Neural cell (in vitro differentiated cells): Measurements from ENCODE around the gene PCDHA4. TPM values are rescaled to one million over a fixed set of nuclear protein-coding genes. Genes with fewer than 3 reads are reported as not detected.
"Not testable (repeated sequence)": the region's sequence is repeated elsewhere in the genome, so short reads cannot be mapped to it uniquely, and the experiment has no call there.

Source experiments
- H2AFZ ChIP-seq: fragments of 200-600, 300-800 bp; sonication (generic), shearing (Covaris generic); 2 replicates; pipeline ENCODE4 v1.6.0; 2014; ENCODE audit warnings: low read depth, mild to moderate bottlenecking, antibody characterized with exemption, low read length, moderate library complexity
- H3F3A ChIP-seq: fragments of 200-600 bp; shearing (Covaris generic); 2 replicates; pipeline ENCODE4 v1.6.1; 2016; ENCODE audit warnings: mild to moderate bottlenecking, moderate library complexity, mixed read lengths, antibody characterized with exemption, low read length; ENCODE audit not compliant: insufficient read depth, poor library complexity, severe bottlenecking
- H3K27ac ChIP-seq: fragments of 200-600, 300-800 bp; sonication (generic), shearing (Covaris generic); 2 replicates; pipeline ENCODE4 v1.5.1; 2014; ENCODE audit warnings: mild to moderate bottlenecking, low read length, moderate library complexity
- H3K27me3 ChIP-seq: fragments of 300-800, 200-600 bp; sonication (generic), shearing (Covaris generic); 2 replicates; pipeline ENCODE4 v1.6.0; 2014; ENCODE audit warnings: mild to moderate bottlenecking, low read depth, low read length, moderate library complexity; ENCODE audit not compliant: insufficient read depth
- H3K36me3 ChIP-seq: fragments of 300-800, 200-600 bp; sonication (generic), shearing (Covaris generic); 2 replicates; pipeline ENCODE4 v1.5.1; 2014; ENCODE audit warnings: mild to moderate bottlenecking, antibody characterized with exemption, low read length, moderate library complexity; ENCODE audit not compliant: insufficient read depth
- H3K4me2 ChIP-seq: fragments of 300-800, 200-600 bp; sonication (generic), shearing (Covaris generic); 2 replicates; pipeline ENCODE4 v1.6.0; 2014; ENCODE audit warnings: mild to moderate bottlenecking, low read length
- H3K4me3 ChIP-seq: fragments of 300-800, 200-600 bp; sonication (generic), shearing (Covaris generic); 2 replicates; pipeline ENCODE4 v1.5.1; 2014; ENCODE audit warnings: mild to moderate bottlenecking, low read length, moderate library complexity
- H3K79me2 ChIP-seq: fragments of 200-600 bp; shearing (Covaris generic); replicated peaks from 2 replicates; pipeline ENCODE4 v1.6.0; 2014; ENCODE audit warnings: mild to moderate bottlenecking, low read length, moderate library complexity; ENCODE audit not compliant: insufficient read depth
- H3K9ac ChIP-seq: fragments of 300-800, 200-600 bp; sonication (generic), shearing (Covaris generic); 2 replicates; pipeline ENCODE4 v1.6.1; 2016; ENCODE audit warnings: mild to moderate bottlenecking, low read length, mixed read lengths
- H3K9me2 ChIP-seq: fragments of 200-600 bp; shearing (Covaris generic); 2 replicates; pipeline ENCODE4 v1.6.1; 2016; ENCODE audit warnings: mild to moderate bottlenecking, low read length, mixed read lengths; ENCODE audit not compliant: insufficient read depth
- H3K9me3 ChIP-seq: fragments of 200-600, 300-800 bp; sonication (generic), shearing (Covaris generic); 2 replicates; pipeline ENCODE4 v1.6.1; 2016; ENCODE audit warnings: mild to moderate bottlenecking, mixed run types, low read length, moderate library complexity, mixed read lengths
- H4K20me1 ChIP-seq: fragments of 200-600 bp; shearing (Covaris generic); 2 replicates; pipeline ENCODE4 v1.6.1; 2016; ENCODE audit warnings: mild to moderate bottlenecking, mixed run types; ENCODE audit not compliant: insufficient read depth
- EP300 ChIP-seq: fragments of 450-650 bp; conservative IDR thresholded peaks from 2 replicates; pipeline ENCODE4 v1.6.1; 2014; ENCODE audit warnings: antibody characterized with exemption, mild to moderate bottlenecking, moderate library complexity; ENCODE audit not compliant: poor library complexity, severe bottlenecking
- EZH2 ChIP-seq: fragments of 200-600, 300-800 bp; shearing (Covaris generic), sonication (generic); IDR thresholded peaks from 2 replicates; pipeline ENCODE4 v1.6.1; 2014; ENCODE audit warnings: antibody characterized with exemption, low read length, borderline replicate concordance, mild to moderate bottlenecking; ENCODE audit not compliant: insufficient read depth, poor library complexity, severe bottlenecking
- MXI1 ChIP-seq: fragments of 450-650 bp; conservative IDR thresholded peaks from 2 replicates; pipeline ENCODE4 v1.6.1; 2014; ENCODE audit warnings: antibody characterized with exemption, mild to moderate bottlenecking; ENCODE audit not compliant: poor library complexity, severe bottlenecking
- POLR2AphosphoS5 ChIP-seq: IDR thresholded peaks from 2 replicates; pipeline ENCODE4 v1.6.1; 2012
- RAD21 ChIP-seq: fragments of 450-650 bp; conservative IDR thresholded peaks from 2 replicates; pipeline ENCODE4 v1.6.1; 2014; ENCODE audit warnings: antibody characterized with exemption, mild to moderate bottlenecking, moderate library complexity
- SMC3 ChIP-seq: fragments of 450-650 bp; conservative IDR thresholded peaks from 2 replicates; pipeline ENCODE4 v1.6.1; 2014; ENCODE audit warnings: antibody characterized with exemption, mild to moderate bottlenecking, moderate library complexity; ENCODE audit not compliant: poor library complexity
- TAF1 ChIP-seq: IDR thresholded peaks from 2 replicates; pipeline ENCODE4 v1.6.1; 2012; ENCODE audit warnings: low read depth
- polyA plus RNA-seq: library from polyadenylated mRNA; depleted of rRNA; stranded (reverse); fragments of >200 nt; gene quantifications from 2 replicates; pipeline ENCODE4 v1.2.3, GENCODE V29; 2014
- TF ChIP-seq, protein P1 (sequence below): IDR thresholded peaks from 2 replicates; pipeline ENCODE4 v1.6.1; 2012; ENCODE audit warnings: borderline replicate concordance
- TF ChIP-seq, protein P2 (sequence below): fragments of 450-650 bp; IDR thresholded peaks from 2 replicates; pipeline ENCODE4 v1.5.1; 2014; ENCODE audit warnings: antibody characterized with exemption, mild to moderate bottlenecking, moderate library complexity; ENCODE audit not compliant: poor library complexity, severe bottlenecking

Gene PCDHA4
- polyA plus RNA-seq, 1 donor from 2014 or later = 43.6 TPM

DNA sequence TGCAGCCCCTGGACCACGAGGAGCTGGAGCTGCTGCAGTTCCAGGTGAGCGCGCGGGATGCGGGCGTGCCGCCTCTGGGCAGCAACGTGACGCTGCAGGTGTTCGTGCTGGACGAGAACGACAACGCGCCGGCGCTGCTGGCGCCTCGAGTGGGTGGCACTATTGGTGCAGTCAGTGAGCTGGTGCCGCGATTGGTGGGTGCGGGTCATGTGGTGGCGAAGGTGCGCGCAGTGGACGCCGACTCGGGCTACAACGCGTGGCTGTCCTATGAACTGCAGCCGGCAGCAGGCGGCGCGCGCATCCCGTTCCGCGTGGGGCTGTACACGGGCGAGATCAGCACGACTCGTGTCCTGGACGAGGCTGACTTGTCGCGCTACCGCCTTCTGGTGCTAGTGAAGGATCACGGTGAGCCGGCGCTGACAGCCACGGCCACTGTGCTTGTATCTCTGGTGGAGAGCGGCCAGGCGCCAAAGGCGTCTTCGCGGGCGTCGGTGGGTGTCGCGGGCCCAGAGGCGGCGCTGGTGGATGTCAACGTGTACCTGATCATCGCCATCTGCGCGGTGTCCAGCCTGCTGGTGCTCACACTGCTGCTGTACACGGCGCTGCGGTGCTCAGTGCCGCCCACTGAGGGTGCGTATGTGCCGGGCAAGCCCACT lies 18.9 kb upstream of the PCDHA4 start:
- not testable (repeated sequence) for H3K4me2 ChIP-seq, H3K36me3 ChIP-seq, H4K20me1 ChIP-seq, H3K79me2 ChIP-seq, H3K9ac ChIP-seq, H3F3A ChIP-seq, H3K4me3 ChIP-seq, H2AFZ ChIP-seq, H3K27ac ChIP-seq, H3K9me2 ChIP-seq, H3K27me3 ChIP-seq
- H3K9me3 ChIP-seq = peaks cover 45% of the 10 kb centered on the region

DNA sequence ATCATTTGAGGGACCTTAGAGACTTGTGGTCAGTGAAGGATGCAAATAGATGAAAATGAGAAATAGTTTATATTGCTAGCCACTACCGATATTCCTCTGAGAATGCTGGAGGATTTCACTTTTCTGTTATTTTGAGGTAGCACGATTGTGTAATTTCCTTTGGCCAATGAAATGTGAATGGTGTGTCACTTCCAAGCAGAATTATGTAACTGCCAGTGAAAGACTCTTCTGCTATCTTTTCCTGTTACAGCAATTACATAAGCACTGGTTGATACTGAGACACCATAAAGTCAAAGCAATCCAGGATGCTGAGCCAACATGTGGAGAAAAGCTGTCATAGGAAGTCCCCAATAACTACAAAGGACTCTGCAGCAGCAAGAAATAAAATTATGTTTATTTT lies 15.8 kb upstream of the PCDHA4 start:
- H3K27me3 ChIP-seq = no peaks in the 10 kb centered on the region
- no peak for TF ChIP-seq EP300
- TF ChIP-seq TAF1 = no peak
- TF ChIP-seq, protein P1, sequence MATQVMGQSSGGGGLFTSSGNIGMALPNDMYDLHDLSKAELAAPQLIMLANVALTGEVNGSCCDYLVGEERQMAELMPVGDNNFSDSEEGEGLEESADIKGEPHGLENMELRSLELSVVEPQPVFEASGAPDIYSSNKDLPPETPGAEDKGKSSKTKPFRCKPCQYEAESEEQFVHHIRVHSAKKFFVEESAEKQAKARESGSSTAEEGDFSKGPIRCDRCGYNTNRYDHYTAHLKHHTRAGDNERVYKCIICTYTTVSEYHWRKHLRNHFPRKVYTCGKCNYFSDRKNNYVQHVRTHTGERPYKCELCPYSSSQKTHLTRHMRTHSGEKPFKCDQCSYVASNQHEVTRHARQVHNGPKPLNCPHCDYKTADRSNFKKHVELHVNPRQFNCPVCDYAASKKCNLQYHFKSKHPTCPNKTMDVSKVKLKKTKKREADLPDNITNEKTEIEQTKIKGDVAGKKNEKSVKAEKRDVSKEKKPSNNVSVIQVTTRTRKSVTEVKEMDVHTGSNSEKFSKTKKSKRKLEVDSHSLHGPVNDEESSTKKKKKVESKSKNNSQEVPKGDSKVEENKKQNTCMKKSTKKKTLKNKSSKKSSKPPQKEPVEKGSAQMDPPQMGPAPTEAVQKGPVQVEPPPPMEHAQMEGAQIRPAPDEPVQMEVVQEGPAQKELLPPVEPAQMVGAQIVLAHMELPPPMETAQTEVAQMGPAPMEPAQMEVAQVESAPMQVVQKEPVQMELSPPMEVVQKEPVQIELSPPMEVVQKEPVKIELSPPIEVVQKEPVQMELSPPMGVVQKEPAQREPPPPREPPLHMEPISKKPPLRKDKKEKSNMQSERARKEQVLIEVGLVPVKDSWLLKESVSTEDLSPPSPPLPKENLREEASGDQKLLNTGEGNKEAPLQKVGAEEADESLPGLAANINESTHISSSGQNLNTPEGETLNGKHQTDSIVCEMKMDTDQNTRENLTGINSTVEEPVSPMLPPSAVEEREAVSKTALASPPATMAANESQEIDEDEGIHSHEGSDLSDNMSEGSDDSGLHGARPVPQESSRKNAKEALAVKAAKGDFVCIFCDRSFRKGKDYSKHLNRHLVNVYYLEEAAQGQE = no peak
- TF ChIP-seq EZH2 = no peak
- TF ChIP-seq, protein P2, sequence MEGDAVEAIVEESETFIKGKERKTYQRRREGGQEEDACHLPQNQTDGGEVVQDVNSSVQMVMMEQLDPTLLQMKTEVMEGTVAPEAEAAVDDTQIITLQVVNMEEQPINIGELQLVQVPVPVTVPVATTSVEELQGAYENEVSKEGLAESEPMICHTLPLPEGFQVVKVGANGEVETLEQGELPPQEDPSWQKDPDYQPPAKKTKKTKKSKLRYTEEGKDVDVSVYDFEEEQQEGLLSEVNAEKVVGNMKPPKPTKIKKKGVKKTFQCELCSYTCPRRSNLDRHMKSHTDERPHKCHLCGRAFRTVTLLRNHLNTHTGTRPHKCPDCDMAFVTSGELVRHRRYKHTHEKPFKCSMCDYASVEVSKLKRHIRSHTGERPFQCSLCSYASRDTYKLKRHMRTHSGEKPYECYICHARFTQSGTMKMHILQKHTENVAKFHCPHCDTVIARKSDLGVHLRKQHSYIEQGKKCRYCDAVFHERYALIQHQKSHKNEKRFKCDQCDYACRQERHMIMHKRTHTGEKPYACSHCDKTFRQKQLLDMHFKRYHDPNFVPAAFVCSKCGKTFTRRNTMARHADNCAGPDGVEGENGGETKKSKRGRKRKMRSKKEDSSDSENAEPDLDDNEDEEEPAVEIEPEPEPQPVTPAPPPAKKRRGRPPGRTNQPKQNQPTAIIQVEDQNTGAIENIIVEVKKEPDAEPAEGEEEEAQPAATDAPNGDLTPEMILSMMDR = no peak
- TF ChIP-seq SMC3 = no peak
- no peak for TF ChIP-seq RAD21
- no peak for TF ChIP-seq MXI1
- no peak for TF ChIP-seq POLR2AphosphoS5
- no peak overlapping the region for H3K27ac ChIP-seq
- no peaks in the 10 kb centered on the region for H4K20me1 ChIP-seq
- peaks cover 65% of the 10 kb centered on the region for H3K9me3 ChIP-seq
- H3K9ac ChIP-seq = no peak overlapping the region
- no peaks in the 10 kb centered on the region for H3K9me2 ChIP-seq
- no peak overlapping the region for H3K4me3 ChIP-seq
- H3K36me3 ChIP-seq = peaks cover 8% of the 10 kb centered on the region
- H2AFZ ChIP-seq = no peak overlapping the region
- H3F3A ChIP-seq = no peaks in the 10 kb centered on the region
- H3K79me2 ChIP-seq = no peaks in the 10 kb centered on the region
- no peak overlapping the region for H3K4me2 ChIP-seq
